PC-9 (cell line): ENCODE data around the gene GSTCD. TPM values are rescaled to one million over a fixed set of nuclear protein-coding genes. Genes with fewer than 3 reads are reported as not detected.
A peak's percentile ranks its signal among the peaks of the same experiment; 100 is the strongest.

Experiments
- BruUV-seq: library from RNA; stranded (reverse); fragments of 400-500 nt; replicated peaks from 2 replicates; lab custom pipeline; 2021; lab: Mats Ljungman, UMichigan
- CTCF ChIA-PET: fragments of 300-600 bp; sonication (Branson Sonifier 250); formaldehyde crosslinking; loops from one replicate; lab custom pipeline; 2022; ENCODE audit warnings: antibody characterized with exemption; lab: Charles Lee
- POLR2A ChIA-PET: fragments of 300-600 bp; sonication (Branson Sonifier 250); formaldehyde crosslinking; loops from one replicate; lab custom pipeline; 2022; ENCODE audit warnings: antibody characterized with exemption; ENCODE audit not compliant: unreplicated experiment; lab: Charles Lee
- DNase-seq, 2 experiments: peaks; one replicate each; pipeline versions ENCODE4 v3.0.0 to v3.0.0-alpha.2; 2015 to 2022; ENCODE audit warnings: mixed read lengths in 1 of 2
- H2AFZ ChIP-seq: fragments of 200-600 bp; sonication (generic); 2 replicates; pipeline ENCODE4 v1.8.1; 2017; ENCODE audit warnings: antibody characterized with exemption
- H3F3A ChIP-seq: fragments of 200-600 bp; sonication (generic); 2 replicates; pipeline ENCODE4 v1.8.1; 2017; ENCODE audit warnings: antibody characterized with exemption, mild to moderate bottlenecking, low read depth; ENCODE audit not compliant: insufficient read depth
- H3K27ac ChIP-seq: fragments of 200-600 bp; sonication (generic); 2 replicates; pipeline ENCODE4 v1.6.1; 2016; ENCODE audit warnings: mixed run types
- H3K27me3 ChIP-seq: fragments of 200-600 bp; sonication (generic); 2 replicates; pipeline ENCODE4 v1.6.1; 2016; ENCODE audit warnings: low read depth, mixed run types; ENCODE audit not compliant: insufficient read depth
- H3K36me3 ChIP-seq: fragments of 200-600 bp; sonication (generic); 2 replicates; pipeline ENCODE4 v1.6.1; 2016; ENCODE audit warnings: low read depth, mixed run types
- H3K4me1 ChIP-seq: fragments of 200-600 bp; sonication (generic); replicated peaks from 2 replicates; pipeline ENCODE4 v1.6.1; 2016; ENCODE audit warnings: mixed run types; ENCODE audit not compliant: insufficient read depth
- H3K4me2 ChIP-seq: fragments of 200-600 bp; sonication (generic); 2 replicates; pipeline ENCODE4 v1.6.1; 2017; ENCODE audit warnings: mixed run types
- H3K4me3 ChIP-seq: fragments of 200-600 bp; sonication (generic); 2 replicates; pipeline ENCODE4 v1.6.1; 2016; ENCODE audit warnings: mixed run types
- H3K79me2 ChIP-seq: fragments of 200-600 bp; sonication (generic); 2 replicates; pipeline ENCODE4 v1.6.1; 2017; ENCODE audit warnings: low read depth, mixed run types
- H3K9me2 ChIP-seq: fragments of 200-600 bp; sonication (generic); 2 replicates; pipeline ENCODE4 v1.8.1; 2017; ENCODE audit warnings: mild to moderate bottlenecking; ENCODE audit not compliant: insufficient read depth
- H3K9me3 ChIP-seq: fragments of 200-600 bp; sonication (generic); 2 replicates; pipeline ENCODE4 v1.8.1; 2016; ENCODE audit warnings: low read depth; ENCODE audit not compliant: insufficient read depth
- H4K20me1 ChIP-seq: fragments of 200-600 bp; sonication (generic); 2 replicates; pipeline ENCODE4 v1.8.1; 2017; ENCODE audit not compliant: insufficient read depth
- EZH2 ChIP-seq: fragments of 200-600 bp; sonication (generic); IDR thresholded peaks from 2 replicates; pipeline ENCODE4 v1.8.0; 2017; ENCODE audit warnings: antibody characterized with exemption, low read depth
- intact Hi-C: fragments of 100-400 bp; cut with micrococcal nuclease; formaldehyde crosslinking; loops from one replicate; pipeline ENCODE4 v1.10.0; 2022; ENCODE audit not compliant: unreplicated experiment
- total RNA-seq: library from RNA; stranded (reverse); gene quantifications from 2 replicates; pipeline ENCODE4 v1.2.3, GENCODE V29; 2021
- TF ChIP-seq, protein P1 (sequence below): fragments of 200-600 bp; sonication (generic); conservative IDR thresholded peaks from 2 replicates; pipeline ENCODE4 v1.6.1; 2017; ENCODE audit warnings: mixed run types, antibody characterized with exemption, mild to moderate bottlenecking, moderate library complexity

GSTCD gene
- total RNA-seq, 1 experiment from 2014 or later: 11.4 TPM

DNA sequence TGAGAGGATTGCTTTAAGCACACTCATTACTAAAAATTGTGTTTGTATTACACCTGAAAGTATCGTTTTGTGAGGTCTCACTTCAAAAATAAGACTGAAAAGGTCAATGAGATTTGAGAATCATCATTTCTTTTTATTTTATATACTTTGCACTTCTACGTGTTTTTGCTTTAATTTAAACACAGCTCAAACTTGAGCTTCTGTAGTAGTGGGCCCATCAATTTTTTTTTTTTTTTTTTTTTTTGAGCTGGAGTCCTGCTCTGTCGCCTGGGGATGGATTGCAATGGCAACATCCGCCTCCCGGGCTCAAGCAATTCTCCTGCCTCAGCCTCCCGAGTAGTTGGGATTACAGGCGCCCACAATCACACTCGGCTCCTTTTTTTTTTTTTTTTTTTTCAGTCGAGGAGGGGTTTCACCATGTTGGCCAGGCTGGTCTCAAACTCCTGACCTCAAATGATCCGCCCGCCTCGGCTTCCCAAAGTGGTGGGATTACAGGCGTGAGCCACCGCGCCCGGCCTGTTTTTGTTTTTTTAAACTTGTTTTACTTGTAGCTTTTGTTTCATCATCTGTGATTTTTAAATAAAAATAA is 1.5 kb downstream of the GSTCD start:
- no peaks in the 10 kb centered on the region for H3K9me3 ChIP-seq
- no peak overlapping the region for H2AFZ ChIP-seq
- ChIA-PET POLR2A (no interaction called here), CTCF (interaction anchor here (0.6 to 0.7 kb wide), 3 partner anchors 17 to 236 kb away, joined by 3 to 14 read pairs (median 4); partner anchors contain the start of gene PPA2)
- H3K4me2 ChIP-seq: peak overlapping the region; percentile 97
- no TSS peak for BruUV-seq
- H3K36me3 ChIP-seq: no peaks in the 10 kb centered on the region
- H3K27ac ChIP-seq: no peak overlapping the region
- H3K9me2 ChIP-seq: no peaks in the 10 kb centered on the region
- no peaks in the 10 kb centered on the region for H4K20me1 ChIP-seq
- TF ChIP-seq, protein P1, sequence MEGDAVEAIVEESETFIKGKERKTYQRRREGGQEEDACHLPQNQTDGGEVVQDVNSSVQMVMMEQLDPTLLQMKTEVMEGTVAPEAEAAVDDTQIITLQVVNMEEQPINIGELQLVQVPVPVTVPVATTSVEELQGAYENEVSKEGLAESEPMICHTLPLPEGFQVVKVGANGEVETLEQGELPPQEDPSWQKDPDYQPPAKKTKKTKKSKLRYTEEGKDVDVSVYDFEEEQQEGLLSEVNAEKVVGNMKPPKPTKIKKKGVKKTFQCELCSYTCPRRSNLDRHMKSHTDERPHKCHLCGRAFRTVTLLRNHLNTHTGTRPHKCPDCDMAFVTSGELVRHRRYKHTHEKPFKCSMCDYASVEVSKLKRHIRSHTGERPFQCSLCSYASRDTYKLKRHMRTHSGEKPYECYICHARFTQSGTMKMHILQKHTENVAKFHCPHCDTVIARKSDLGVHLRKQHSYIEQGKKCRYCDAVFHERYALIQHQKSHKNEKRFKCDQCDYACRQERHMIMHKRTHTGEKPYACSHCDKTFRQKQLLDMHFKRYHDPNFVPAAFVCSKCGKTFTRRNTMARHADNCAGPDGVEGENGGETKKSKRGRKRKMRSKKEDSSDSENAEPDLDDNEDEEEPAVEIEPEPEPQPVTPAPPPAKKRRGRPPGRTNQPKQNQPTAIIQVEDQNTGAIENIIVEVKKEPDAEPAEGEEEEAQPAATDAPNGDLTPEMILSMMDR: no peak
- no peak for TF ChIP-seq EZH2
- H3K27me3 ChIP-seq: no peaks in the 10 kb centered on the region
- intact Hi-C loops: no loop called here
- peaks cover 40% of the 10 kb centered on the region for H3K79me2 ChIP-seq
- DNase-seq: no peak
- H3K4me3 ChIP-seq: peak overlapping the region; percentile 90; the same call in 1 of the 2 replicates
- H3K4me1 ChIP-seq: peaks cover 7% of the 10 kb centered on the region; the same call in 1 of the 2 replicates
- H3F3A ChIP-seq: peaks cover 4% of the 10 kb centered on the region; the same call in 1 of the 2 replicates

DNA sequence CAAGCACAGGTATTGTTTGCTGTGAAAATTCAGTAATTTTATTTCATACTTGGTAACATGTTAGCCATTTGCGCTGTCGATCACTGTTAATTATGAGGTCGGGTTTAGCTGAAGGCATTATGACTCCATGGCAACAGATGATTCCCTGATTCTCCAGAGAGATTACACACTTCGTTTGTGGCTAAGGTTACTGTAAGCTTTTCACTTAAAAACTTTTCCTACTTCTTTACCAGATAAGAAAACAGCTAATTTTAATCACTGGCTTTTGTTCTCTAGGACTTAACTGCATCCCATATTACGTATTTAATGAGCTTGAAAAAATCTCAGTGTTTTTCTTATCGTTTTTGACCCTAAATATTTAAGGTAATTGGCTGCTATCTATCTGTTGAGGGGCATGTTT is 2.1 kb downstream of the GSTCD start:
- no peaks in the 10 kb centered on the region for H3K36me3 ChIP-seq
- ChIA-PET CTCF (interaction anchor here (0.6 to 0.7 kb wide), 2 partner anchors 17 to 237 kb away, joined by 3 to 14 read pairs; partner anchors contain the start of gene PPA2), POLR2A (no interaction called here)
- TF ChIP-seq EZH2: no peak
- TF ChIP-seq, protein P1: no peak
- no peaks in the 10 kb centered on the region for H4K20me1 ChIP-seq
- H3K4me1 ChIP-seq: peaks cover 7% of the 10 kb centered on the region; the same call in 1 of the 2 replicates
- H3K27me3 ChIP-seq: no peaks in the 10 kb centered on the region
- H3F3A ChIP-seq: peaks cover 4% of the 10 kb centered on the region; the same call in 1 of the 2 replicates
- BruUV-seq: no TSS peak
- H3K4me3 ChIP-seq: no peak overlapping the region
- no peaks in the 10 kb centered on the region for H3K9me2 ChIP-seq
- no peak for DNase-seq
- H2AFZ ChIP-seq: no peak overlapping the region
- no peak overlapping the region for H3K27ac ChIP-seq
- no peak overlapping the region for H3K4me2 ChIP-seq
- intact Hi-C loops: no loop called here
- peaks cover 40% of the 10 kb centered on the region for H3K79me2 ChIP-seq
- H3K9me3 ChIP-seq: no peaks in the 10 kb centered on the region

DNA sequence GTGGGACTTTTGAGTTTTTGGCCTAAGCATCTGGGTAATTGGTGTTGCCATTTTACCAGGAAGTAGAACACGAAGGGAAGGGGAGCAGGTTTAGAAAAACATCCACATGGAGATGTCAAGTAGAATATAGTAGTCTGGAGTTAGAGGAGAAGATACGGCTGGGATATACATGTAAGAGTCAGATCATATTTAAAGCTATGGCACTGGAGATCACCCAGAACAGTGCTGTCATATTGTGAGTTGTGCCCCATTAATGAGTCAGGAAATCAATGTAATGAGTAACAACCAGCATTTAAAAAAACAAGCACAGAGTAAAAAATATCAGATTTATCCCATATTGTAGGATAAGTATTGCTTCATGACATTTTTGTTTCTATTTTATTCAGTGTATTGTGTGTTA is 4.2 kb downstream of the GSTCD start:
- H3K4me3 ChIP-seq: no peak overlapping the region
- BruUV-seq: no TSS peak
- no peaks in the 10 kb centered on the region for H4K20me1 ChIP-seq
- CTCF ChIA-PET: no interaction called here
- H3K4me1 ChIP-seq: no peaks in the 10 kb centered on the region
- no peaks in the 10 kb centered on the region for H3K36me3 ChIP-seq
- no peak overlapping the region for H2AFZ ChIP-seq
- H3K4me2 ChIP-seq: no peak overlapping the region
- DNase-seq: no peak
- H3K27me3 ChIP-seq: no peaks in the 10 kb centered on the region
- H3K27ac ChIP-seq: no peak overlapping the region
- H3K9me2 ChIP-seq: no peaks in the 10 kb centered on the region
- H3K9me3 ChIP-seq: no peaks in the 10 kb centered on the region
- no peak for TF ChIP-seq EZH2
- TF ChIP-seq, protein P1: no peak
- POLR2A ChIA-PET: no interaction called here
- H3K79me2 ChIP-seq: peaks cover 30% of the 10 kb centered on the region
- peaks cover 4% of the 10 kb centered on the region; the same call in 1 of the 2 replicates for H3F3A ChIP-seq
- intact Hi-C loops: no loop called here
